ENCODE measurements around the gene UMPS.
A peak's percentile ranks its signal among the peaks of the same experiment; 100 is the strongest.

UMPS gene

GRCh38 chr3:124776856-124777255, 46.6 kb downstream of the UMPS start:
- no peak for DNase-seq (ENCODE audit: low read depth)
- TF ChIP-seq, protein P1, sequence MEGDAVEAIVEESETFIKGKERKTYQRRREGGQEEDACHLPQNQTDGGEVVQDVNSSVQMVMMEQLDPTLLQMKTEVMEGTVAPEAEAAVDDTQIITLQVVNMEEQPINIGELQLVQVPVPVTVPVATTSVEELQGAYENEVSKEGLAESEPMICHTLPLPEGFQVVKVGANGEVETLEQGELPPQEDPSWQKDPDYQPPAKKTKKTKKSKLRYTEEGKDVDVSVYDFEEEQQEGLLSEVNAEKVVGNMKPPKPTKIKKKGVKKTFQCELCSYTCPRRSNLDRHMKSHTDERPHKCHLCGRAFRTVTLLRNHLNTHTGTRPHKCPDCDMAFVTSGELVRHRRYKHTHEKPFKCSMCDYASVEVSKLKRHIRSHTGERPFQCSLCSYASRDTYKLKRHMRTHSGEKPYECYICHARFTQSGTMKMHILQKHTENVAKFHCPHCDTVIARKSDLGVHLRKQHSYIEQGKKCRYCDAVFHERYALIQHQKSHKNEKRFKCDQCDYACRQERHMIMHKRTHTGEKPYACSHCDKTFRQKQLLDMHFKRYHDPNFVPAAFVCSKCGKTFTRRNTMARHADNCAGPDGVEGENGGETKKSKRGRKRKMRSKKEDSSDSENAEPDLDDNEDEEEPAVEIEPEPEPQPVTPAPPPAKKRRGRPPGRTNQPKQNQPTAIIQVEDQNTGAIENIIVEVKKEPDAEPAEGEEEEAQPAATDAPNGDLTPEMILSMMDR (conservative IDR thresholded peaks at IDR 0.05; ENCODE audit: control insufficient read depth, insufficient read depth, low read depth, low read length) = no peak

GRCh38 chr3:124777762-124778470, 47.7 kb downstream of the UMPS start:
- H3K4me3 ChIP-seq (ENCODE audit: control insufficient read depth, low read depth, low read length) = no peak overlapping the region
- TF ChIP-seq, protein P1 (conservative IDR thresholded peaks at IDR 0.05; ENCODE audit: control insufficient read depth, insufficient read depth, low read depth, low read length) = no peak
- no peak for DNase-seq (ENCODE audit: low read depth)

More at GRCh38 chr3:124776856-124777255, 46.6 kb downstream of the UMPS start:
- no peak overlapping the region for H3K4me3 ChIP-seq (ENCODE audit: control insufficient read depth, low read depth, low read length)

DNA sequence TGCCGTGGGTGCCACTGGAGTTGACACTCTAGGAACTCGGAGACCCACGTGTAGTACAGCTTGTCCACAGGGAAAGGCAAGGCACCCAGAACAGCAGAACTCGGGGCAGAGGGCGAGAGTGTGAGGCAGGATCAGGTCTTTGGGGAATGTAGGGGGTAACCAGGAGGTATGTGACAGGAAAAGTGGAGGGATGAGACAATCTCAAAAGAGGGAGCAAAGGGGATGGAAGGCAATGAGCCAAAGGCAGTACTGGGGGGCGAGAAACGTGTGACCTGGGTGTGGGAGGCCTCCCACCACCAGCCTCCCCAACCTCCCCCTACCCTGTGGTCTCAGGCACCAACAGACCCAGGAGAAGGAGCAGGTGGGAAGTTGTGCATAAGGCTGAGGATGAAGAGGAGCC, 48.9 kb downstream of the UMPS start:
- H3K4me3 ChIP-seq (ENCODE audit: control insufficient read depth, low read depth, low read length) = no peak overlapping the region
- TF ChIP-seq, protein P1 (conservative IDR thresholded peaks at IDR 0.05; ENCODE audit: control insufficient read depth, insufficient read depth, low read depth, low read length) = no peak
- no peak for DNase-seq (ENCODE audit: low read depth)

DNA sequence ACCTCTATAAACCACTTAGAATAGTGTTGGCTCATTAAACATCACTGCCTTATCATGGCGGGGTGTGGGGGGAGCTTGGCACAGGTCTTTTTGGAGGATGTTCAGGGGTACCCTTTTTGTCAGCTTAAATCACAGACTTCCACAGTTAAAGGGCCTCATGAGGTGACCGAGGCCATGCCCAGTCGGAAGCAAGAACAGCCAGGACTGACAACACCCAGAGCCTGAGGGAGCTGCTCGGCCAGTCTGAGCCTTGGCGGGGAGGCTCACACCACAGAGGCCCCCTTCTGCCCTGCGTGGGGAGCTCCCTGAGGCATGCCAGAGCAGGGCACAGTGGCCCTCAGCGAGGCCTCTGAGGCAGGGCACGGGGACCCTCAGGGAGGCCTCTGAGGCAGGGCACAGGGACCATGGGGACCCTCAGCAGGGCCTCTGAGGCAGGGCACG, 49.5 kb downstream of the UMPS start:
- TF ChIP-seq, protein P1 (conservative IDR thresholded peaks at IDR 0.05; ENCODE audit: control insufficient read depth, insufficient read depth, low read depth, low read length) = no peak
- DNase-seq (ENCODE audit: low read depth) = no peak
- H3K4me3 ChIP-seq (ENCODE audit: control insufficient read depth, low read depth, low read length) = no peak overlapping the region

DNA sequence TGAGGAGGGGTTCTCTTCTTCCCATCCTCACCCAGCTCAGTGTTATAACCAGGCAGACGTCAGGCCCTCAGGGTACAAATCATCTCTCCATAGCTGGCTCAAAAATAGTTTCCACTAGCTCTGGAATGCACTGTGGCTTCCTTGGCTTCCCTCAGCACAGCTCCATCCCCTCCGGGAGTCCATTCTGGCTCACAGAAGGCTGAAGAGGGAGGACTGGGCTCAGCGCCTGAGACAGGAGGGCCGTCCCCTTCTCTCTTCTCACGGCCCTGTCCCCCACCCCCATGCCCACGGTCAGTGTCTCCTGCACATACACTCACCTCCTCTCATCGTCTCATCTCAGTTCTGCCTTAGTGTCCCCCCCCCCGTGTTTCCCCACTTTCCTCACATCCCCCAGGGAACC, 50.1 kb downstream of the UMPS start:
- peak; percentile 72 for DNase-seq (ENCODE audit: low read depth)
- H3K4me3 ChIP-seq (ENCODE audit: control insufficient read depth, low read depth, low read length) = no peak overlapping the region
- TF ChIP-seq, protein P1 (conservative IDR thresholded peaks at IDR 0.05; ENCODE audit: control insufficient read depth, insufficient read depth, low read depth, low read length) = no peak

DNA sequence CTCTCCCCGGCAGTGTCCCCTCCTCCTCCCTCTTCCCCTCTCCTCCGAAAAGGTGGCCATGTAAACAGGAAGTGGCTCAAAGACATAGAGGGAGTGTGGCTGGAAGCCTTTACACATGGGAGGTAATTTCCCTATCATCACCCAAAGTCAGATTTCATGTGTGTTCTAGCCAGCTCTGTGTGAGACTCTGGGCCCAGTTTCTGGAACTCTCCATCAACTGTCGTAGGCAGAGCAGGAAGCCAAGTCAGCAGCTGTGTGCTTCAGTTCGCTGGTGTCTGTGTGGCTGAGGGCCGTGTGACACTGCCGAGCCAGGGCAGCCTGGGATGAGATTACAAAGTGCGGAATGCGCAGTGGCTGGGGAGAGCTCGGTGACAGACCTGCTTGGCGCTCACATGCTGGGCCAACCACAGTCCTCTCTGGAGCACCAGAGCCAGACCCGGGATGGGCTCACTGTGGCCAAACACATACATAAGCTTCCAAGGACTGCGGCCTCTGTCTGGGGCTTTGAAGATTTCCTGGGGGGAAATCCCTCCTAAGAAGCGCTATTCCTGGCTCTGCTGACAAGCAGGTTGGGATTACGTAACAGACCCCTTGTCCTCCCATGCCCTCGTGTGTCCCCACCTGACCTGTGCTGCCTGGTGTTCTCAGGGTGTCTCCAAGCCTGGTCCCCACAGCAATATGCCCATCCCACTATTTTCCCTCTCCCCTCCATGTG, 50.7 kb downstream of the UMPS start:
- TF ChIP-seq, protein P1 (conservative IDR thresholded peaks at IDR 0.05; ENCODE audit: control insufficient read depth, insufficient read depth, low read depth, low read length) = no peak
- peak; percentile 70 for DNase-seq (ENCODE audit: low read depth)
- H3K4me3 ChIP-seq (ENCODE audit: control insufficient read depth, low read depth, low read length) = no peak overlapping the region
